Jurkat, Clone E6-1 (cell line): Measurements from ENCODE around the gene UGT2B17. TPM values are rescaled to one million over a fixed set of nuclear protein-coding genes. Genes with fewer than 3 reads are reported as not detected.
"Not testable (repeated sequence)": the region's sequence is repeated elsewhere in the genome, so short reads cannot be mapped to it uniquely, and the experiment has no call there.

ENCODE experiments used
- DNase-seq: peaks from one replicate; pipeline ENCODE4 v3.0.0-alpha.2; 2011; ENCODE audit warnings: low read depth, low spot score
- H3K4me3 ChIP-seq: 2 replicates; pipeline ENCODE4 v1.5.1; 2011; ENCODE audit warnings: mild to moderate bottlenecking, low read length, control low read depth, moderate library complexity
- polyA plus RNA-seq: library from polyadenylated mRNA; unstranded; fragments of >200 nt; gene quantifications from one replicate; pipeline ENCODE4 v1.2.1, GENCODE V29; 2012; ENCODE audit warnings: missing spikeins; ENCODE audit not compliant: insufficient read length, insufficient read depth

UGT2B17 gene
- polyA plus RNA-seq = not detected

DNA sequence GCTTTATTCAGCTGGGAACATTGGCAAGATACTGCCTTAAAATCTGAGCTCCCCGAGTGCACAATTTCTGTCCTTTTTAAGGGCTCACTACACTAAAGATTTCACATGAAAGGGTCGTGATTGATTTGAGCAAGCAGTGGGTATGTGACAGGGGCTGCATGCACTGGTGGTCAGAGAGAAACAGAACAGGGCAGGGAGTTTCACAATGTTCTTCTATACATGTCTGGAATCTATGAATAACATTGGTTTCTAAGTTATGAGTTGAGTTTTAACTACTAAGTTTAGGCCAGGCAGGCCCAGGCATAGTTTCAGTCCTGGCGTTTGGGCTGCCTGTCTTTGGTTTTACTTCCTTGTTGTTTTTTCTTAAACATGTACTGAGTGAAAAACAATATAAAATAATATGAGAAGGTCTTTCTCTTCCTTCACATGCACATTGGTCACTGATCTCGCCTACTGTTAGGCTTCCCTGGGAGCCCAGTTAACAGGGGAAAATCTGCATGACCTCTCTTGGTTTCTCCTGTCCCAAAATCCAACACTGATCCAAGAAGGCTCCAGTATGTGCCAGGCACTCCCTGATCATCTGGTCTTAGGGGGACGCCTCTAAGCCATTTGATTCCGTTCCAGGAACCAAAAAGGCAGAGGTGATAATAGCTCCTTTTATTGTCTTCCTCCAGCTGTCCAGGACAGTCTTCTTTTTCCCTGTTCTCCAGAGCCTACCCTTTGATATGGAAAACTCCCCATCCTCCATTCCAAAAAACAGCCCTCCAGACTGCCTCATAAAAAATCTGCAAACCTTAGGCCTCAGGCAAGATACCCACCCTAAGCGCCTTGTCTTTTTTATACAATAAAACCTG is at the start of gene UGT2B17:
Gene UGT2B17, minus strand, starts transcription at position 51 of the 854 bp plus-strand sequence. CDS start 7,838 bp downstream, outside the sequence.
- DNase-seq = no peak

DNA sequence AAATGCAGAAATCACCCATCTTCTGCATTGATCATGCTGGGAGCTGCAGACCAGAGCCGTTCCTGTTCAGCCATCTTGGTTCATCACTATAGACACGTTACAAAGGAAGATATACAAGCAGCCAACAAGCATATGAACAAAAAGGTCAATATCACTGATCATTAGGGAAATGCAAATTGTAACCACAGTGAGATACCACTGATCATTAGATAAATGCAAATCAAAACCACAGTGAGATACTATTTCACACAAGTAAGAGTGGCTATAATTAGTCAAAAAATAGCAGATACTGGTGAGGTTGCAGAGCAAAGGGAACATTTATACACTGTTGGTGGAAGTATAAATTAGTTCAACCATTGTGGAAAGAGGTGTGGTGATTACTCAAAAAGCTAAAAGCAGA is 46.6 kb upstream of the UGT2B17 start:
- H3K4me3 ChIP-seq, DNase-seq: not testable (repeated sequence)

More for the DNA sequence above, at the start of gene UGT2B17:
- H3K4me3 ChIP-seq = no peak within 1 kb of the TSS

DNA sequence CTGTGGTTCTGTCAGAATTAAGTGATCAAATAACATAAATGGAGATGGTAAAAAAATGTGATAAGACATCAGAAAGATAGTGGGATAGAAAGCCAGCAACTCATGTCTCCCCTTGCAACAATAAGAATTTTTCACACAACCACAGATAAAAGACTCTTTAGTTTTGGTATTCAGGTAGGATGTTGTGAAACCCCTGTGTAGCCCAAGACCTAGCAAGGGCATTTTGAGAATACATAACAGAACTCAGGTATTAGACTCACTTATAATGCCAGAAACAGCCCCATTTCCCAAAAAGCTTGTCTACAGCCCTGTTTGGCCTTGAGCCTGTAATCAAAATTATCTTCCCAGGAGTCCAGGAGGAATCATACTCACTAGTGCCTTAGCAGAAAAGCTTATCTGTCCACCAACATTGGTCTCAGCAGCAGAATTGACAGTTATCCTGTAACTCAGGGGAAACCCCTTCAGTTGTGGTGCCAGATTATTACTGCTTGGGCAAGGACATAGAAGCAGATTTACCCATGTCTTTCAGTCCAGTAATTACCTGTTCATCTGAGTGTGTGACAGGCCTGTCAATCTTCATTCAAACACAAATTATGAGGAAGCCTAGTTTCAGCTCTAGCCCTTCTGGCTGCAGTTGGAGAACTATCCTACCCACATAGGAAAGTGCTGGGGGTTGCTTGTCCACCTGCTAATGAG is 41.0 kb upstream of the UGT2B17 start:
- DNase-seq = no peak
- H3K4me3 ChIP-seq = no peak overlapping the region

DNA sequence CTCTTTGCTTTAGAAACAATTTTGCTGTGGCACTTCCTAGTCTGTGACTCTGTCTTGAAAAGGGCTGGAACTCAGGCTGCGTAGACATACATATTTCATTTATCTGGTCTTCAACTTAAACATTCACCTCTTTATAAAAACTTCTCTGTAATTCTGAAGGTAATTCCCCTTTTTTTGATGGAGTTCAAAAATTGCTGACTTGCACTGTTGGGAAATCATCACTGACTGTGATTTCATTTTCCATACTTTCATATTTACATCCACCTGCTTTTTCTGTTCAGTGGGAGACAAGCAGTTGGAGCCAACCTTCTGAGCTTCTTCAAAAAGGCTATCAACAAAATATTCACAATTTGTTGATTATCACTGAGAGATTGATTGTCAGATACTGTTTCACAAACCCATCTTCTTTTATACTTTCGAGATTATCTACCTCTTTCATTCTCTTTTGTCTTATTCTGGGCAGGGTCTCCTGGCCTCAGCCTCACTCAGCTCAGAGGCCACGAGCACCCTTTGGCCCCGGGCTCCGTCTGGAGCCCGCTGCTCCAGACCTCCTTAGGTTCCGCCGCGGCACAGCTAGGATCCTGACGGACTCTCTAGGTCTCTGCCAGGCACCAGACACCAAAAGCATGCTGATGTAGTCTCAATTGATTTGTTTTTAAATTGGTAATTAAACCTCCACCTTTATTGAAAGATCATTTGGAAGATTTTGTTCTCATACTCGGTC is 39.7 kb upstream of the UGT2B17 start:
- no peak overlapping the region for H3K4me3 ChIP-seq
- DNase-seq = no peak

DNA sequence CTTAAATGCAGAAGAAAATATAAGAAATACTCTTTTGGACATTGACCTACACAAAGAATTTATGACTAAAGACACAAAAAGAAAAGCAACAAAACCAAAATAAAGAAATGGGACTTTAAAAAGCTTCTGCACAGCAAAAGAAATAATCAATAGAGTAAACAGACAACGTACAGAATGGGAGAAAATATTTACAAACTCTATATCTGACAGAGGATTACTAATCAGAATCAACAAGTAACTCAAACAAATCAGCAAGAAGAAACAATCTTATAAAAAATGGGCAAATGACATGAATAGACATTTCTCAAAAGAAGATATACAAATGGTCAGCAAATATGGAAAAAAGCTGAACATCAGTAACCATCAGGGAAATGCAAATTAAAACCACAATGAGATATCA is 37.6 kb upstream of the UGT2B17 start:
- no peak overlapping the region for H3K4me3 ChIP-seq
- DNase-seq = no peak

DNA sequence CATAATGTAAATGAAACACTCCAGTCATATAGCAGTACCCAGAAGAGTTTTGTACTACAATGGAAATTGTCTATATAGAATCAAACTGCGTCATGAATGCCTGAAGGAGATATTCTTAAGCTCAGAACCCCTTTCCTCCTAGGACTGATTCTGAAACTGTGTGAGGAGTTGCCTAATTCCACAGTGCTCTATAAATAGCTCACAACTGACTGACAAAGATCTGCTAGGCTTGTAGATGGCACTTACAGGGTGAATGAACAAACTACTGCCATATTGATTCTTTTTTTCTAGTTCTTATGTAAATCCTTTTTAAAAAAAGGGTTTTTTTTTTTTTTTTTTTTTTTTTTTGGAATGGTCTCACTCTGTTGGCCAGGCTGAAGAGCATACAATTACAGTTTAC is 30.1 kb upstream of the UGT2B17 start:
- DNase-seq = no peak
- H3K4me3 ChIP-seq = no peak overlapping the region

DNA sequence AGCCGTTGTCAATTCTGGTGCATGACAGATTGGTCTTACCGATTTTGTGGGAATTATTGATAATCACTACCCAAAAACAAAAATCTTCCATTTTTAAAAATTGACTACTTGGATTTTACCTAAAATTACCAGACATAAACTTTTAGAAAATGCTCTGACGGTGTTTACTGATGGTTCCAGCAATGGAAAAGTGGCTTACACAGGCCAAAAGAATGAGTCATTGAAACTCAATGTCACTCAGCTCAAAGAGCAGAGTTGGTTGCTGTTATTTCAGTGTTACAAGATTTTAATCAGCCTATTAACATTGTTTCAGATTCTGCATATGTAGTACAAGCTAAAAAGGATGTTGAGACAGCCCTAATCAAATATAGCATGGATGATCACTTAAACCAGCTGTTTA is 23.0 kb upstream of the UGT2B17 start:
- DNase-seq = no peak
- H3K4me3 ChIP-seq = no peak overlapping the region

DNA sequence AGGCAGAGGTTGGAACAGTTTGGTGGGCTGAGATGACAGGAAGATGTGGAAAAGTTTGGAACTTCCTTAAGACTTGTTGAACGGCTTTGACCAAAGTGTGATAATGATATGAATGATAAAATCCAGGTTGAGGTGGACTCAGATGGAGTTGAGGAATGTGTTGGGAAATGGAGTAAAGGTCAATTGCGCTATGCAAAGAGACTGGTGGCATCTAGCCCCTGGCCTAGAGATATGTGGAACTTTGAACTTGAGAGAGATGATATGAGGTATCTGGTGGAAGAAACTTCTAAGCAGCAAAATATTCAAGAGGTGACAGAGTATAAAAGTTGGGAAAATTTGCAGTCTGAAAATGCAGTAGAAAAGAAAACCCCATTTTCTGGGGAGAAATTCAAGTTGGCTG is 21.4 kb upstream of the UGT2B17 start:
- H3K4me3 ChIP-seq = no peak overlapping the region
- no peak for DNase-seq

DNA sequence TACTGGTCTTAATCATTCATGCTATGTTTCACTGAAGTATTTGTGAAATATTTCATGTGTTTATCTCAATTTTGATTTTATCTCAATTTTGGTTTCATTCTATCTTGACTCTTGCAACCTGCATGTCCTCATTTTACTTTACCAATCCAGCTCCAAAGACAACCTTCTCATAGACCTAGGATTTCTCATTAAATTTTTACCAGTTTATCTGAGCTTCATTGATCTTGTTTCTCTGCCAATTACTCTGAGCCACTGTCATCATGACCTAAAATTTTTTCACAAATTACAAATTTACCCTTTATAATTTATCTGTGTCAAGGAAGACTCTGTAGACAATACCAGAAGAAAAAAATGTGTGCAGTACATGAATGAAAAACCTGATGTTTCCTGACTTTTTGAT is 18.6 kb upstream of the UGT2B17 start:
- no peak overlapping the region for H3K4me3 ChIP-seq
- DNase-seq = no peak

DNA sequence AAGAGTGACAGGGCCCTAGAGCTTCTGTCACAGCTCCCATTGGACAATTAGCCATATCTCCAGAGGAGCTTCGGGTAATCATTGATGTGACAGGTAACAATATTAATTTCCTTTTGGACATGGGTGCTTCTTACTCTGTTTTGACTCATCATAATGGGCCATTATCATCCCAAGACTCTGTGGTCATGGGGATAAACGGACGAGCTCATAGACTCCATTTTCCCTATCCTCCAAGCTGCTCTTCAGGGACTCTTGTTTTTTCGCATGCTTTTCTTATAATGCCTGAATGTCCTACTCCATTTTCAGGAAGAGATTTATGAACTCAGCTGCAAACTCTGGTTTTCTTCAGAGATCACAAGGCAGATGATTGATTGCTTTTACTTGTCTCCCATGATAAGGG is 17.0 kb upstream of the UGT2B17 start:
- no peak for DNase-seq
- H3K4me3 ChIP-seq = no peak overlapping the region

DNA sequence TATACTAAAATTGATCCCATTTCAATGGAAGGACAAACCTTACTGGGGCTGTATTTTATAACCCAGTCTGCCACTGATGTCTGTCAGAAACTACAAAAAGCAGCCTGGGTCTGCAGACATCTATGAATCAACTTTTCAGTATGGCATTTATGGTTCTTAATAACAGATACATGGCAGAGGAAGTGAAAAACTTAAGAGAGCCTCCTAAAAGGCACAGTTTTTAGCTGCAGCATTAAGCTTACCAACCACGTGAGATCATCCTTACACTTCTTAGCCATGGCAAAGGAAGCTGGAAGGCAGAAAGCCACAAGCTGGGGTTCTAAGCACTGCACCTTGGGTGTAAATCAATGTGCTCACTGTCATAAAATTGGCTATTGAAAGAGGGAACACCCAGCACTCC is 16.6 kb upstream of the UGT2B17 start:
- DNase-seq = no peak
- H3K4me3 ChIP-seq = no peak overlapping the region

DNA sequence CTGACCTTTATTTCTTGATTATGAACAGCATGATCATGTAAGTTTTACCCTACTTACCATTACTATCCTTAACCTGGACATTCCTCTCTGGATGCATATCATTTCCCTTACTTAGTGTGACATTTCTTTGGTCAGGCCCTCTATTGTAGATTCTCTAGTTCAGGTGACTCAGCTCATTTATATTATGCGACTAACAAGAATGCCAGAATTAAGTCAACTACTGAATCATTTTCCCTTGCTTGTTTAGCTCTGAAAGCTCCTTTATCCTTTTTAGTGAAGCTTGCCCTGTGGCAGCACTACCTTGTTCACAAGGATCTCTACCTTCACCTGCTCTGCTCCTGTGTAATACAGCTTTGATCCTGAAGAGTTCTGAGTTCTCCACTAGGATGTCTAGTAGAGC is 15.1 kb upstream of the UGT2B17 start:
- H3K4me3 ChIP-seq = no peak overlapping the region
- no peak for DNase-seq

DNA sequence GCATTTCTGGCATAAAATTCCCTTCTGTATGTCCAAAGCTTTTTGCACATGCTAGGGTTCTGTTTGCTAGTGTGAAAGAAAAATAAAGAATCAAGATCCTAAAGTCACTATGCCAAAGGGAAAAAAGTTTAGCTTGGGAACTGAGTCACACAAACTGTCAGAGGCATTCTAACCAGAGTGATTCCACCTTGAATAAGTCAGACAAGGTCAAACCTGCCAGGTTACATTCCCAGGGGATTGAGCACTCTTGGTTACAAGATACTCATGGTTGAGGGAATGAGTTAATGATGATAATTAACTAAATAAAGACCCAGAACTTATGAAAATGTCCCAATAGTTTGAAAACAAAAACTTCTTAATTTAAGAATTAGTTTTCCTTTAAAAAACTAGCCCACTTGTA is 13.7 kb upstream of the UGT2B17 start:
- H3K4me3 ChIP-seq = no peak overlapping the region
- no peak for DNase-seq

DNA sequence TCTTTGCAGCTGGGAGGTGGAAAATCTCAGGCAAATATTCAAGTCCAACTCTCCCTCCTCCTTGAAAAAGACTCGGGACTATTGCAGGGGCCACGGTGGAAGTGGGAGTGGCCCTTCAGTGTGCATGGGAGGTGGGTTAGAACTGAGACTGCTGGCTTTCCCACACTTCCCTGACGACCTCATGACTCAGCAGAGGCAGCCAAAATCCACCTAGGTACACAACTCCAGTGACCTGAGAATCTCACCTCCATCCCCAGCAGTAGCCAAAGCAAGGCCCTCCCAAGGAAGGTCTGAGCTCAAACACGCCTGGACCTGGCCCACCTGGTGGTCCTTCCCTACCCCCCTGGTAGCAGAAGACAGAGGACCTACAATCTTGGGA is 6.2 kb upstream of the UGT2B17 start:
- no peak for DNase-seq

DNA sequence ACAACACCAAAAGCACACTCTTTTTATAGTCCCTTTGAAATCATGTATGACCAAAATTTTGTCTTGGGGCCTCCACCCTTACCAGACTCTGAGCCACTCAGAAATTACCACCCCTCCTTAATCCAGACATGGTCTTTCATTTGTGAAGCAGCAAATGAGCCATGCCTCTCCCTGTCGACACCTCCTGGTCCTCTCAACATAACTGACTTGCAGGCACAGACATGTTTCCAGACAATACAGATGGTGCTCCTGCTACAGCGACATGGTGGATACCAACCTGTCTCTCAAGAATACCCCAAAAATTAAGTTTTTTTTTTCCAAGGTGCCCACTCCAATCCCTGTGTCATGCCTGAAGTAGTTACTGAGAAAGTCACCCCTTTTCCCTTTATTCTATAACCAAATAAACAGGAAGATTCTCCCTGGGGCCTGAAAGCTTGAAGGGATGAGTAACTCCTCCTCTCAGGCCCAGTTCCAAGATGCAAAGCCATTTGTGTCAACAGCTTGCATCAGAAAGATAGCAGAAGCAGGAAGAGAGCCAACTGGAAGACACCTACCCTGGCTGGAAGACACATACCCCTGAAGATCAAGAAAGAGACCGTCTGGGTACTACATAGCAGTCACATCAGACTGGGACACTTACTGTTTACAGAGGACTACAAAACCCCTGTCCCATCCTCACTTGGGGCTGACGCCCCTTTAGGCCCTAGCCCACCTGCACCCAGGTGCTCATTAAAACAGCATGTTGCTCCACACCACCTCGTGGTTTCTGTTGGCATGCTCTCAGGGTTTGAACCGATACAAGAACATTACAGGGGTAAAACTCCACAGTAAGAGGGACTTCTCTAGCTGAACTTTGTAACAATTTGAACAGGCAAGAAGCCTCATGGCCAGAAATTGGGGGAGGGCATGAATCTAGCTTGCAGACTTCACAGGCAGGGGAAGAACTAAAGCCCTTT is 5.5 kb upstream of the UGT2B17 start:
- no peak for DNase-seq
- H3K4me3 ChIP-seq = no peak overlapping the region

More for the DNA sequence above, 6.2 kb upstream of the UGT2B17 start:
- no peak overlapping the region for H3K4me3 ChIP-seq

DNA sequence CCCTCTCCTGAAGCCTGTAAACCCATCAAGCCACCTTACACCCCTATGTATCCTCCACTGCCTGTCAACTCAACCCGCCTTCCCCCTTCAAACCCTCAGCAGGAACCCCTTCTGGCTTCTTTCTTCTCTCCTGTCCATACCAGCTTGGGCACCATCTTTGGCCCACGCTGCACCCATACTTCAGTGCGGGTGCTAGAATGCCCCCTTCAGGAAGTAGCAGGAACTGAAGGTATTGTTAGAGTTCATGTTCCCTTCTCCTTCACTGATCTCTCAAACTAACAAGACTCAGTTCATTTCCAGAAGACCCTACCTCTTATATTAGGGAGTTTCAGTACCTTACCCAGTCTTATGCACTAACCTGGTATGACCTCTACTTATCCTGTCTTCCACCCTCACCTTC is 1.5 kb upstream of the UGT2B17 start:
- H3K4me3 ChIP-seq = no peak overlapping the region
- no peak for DNase-seq

DNA sequence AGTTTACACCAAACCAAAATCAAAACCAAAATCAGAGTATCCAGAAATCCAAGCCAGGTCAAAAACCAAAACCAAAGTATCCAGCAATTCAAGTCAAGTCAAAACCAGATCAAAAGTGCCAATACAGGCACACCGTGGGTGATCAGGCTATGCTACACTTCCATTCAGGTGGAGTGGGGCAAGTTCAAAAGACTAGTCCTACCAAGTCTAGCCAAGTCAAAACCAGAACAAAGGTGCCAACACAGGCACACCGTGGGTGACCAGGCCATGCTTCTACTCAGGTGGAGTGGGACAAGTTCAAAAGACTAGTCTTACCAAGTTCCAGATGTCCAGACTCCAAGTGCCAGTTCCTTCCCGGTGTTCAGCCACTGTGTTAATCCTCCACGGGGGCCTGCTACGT is 486 bp downstream of the UGT2B17 start:
- not testable (repeated sequence) for DNase-seq, H3K4me3 ChIP-seq

DNA sequence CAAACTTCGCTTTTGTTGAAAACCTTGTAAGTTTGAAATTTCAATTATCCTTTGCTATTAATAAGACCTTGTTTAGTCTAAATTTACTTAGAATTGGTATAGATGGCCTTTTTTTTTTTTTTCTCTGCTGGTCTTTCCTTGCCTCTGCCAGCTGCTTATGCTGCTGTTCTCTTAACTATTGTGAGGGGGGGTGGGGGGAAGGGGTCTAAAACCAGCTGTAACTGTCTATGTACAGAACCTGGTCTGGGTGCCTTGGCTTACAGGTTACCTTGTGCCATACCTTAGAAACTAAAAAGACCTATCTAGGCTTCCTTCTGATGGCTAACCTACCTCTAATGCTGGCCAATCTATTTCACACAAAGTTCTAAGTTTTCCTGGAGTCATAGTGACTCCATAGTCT is 1.0 kb downstream of the UGT2B17 start:
- no peak for DNase-seq
- no peak overlapping the region for H3K4me3 ChIP-seq

DNA sequence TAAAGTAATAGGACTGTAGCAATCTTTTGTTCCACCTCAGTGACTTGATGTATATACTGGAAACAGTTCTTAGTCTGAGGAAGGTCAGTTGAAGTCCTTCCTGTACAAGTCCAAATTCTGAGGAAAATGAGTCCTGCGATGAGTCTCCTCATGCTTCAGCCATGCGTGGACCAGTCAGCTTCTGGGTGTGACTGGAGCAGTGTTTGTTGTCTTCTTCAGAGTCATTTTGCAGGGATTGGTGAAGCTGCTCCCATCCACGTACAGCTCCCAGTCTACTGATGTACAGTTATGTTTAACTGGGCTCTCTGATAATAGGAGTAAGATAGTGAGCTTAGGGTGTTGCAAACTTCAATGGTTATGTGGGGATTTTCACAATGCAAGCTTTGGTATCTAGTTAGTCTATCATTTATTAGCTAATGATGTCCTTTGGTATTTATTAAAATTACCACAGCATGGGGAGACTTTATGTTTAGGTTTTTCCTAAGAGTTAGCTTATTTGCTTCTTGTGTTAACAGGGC is 3.4 kb downstream of the UGT2B17 start:
- no peak overlapping the region for H3K4me3 ChIP-seq
- DNase-seq = no peak
